HepG2 (cell line): Measurements from ENCODE around the gene ADPRM.

ENCODE experiments used
- GABPA ChIP-seq, 2 experiments: IDR thresholded peaks; 2 replicates each; pipeline ENCODE4 v1.6.1; 2011 to 2016; ENCODE audit warnings: low read depth in 2 of 2, low read length in 1 of 2, missing biosample characterization in 1 of 2, missing genetic modification characterization in 1 of 2
- TAF1 ChIP-seq: sonication (generic); formaldehyde crosslinking; IDR thresholded peaks from 2 replicates; pipeline ENCODE4 v1.4.0; 2020; ENCODE audit warnings: missing genetic modification reagents
- ZNF367 ChIP-seq: sonication (generic); formaldehyde crosslinking; IDR thresholded peaks from 2 replicates; pipeline ENCODE4 v1.4.0; 2020; ENCODE audit warnings: missing genetic modification reagents, borderline replicate concordance

- no peak for TF ChIP-seq ZNF367
- no peak for TF ChIP-seq GABPA (IDR thresholded peaks at IDR 0.05; ENCODE audit: low read depth, low read length)
- no peak for TF ChIP-seq GABPA (CRISPR knock-in tag; IDR thresholded peaks at IDR 0.05; ENCODE audit: low read depth)
- no peak for TF ChIP-seq TAF1
These were observed 28.8 kb downstream of the ADPRM start for GRCh38 chr17:10726196-10726595.
